Measurements from ENCODE around the gene GRIA2. TPM values are rescaled to one million over a fixed set of nuclear protein-coding genes. Genes with fewer than 3 reads are reported as not detected.

Gene GRIA2
- polyA plus RNA-seq, 1 of the 3 experiments (the other 2 are of a cell fraction), result 0.16 TPM

GRCh38 chr4:157226601-157227000 is 6.1 kb downstream of the GRIA2 start:
- H3K9ac ChIP-seq, result no peak overlapping the region
- H3K4me2 ChIP-seq, result no peak overlapping the region
- TF ChIP-seq YY1 (IDR thresholded peaks at IDR 0.05; ENCODE audit: low read depth), result no peak
- no peak for TF ChIP-seq RFX5 (IDR thresholded peaks at IDR 0.05; ENCODE audit: low read length)
- TF ChIP-seq FOXJ3 (CRISPR knock-in tag; IDR thresholded peaks at IDR 0.05), result no peak
- TF ChIP-seq CTCF (IDR thresholded peaks at IDR 0.05), result no peak
- no peak for TF ChIP-seq ELF1 (IDR thresholded peaks at IDR 0.05)
- TF ChIP-seq USF1 (IDR thresholded peaks at IDR 0.05; ENCODE audit: borderline replicate concordance, low read depth), result no peak
- H3K36me3 ChIP-seq (replicated peaks in 1 of 2; ENCODE audit: control insufficient read depth in 1 of 2, insufficient read depth in 2 of 2, low read length in 1 of 2), result no peaks in the 10 kb centered on the region
- WGBS (ENCODE audit: low lambda C conversion rate), result 90% methylated on average over 3 of the region's 3 CpGs
- POLR2A ChIA-PET, result no interaction called here
- H3K9me2 ChIP-seq, result 0 out of 2 replicates have a peak, but pooled peaks cover 3% of the 10 kb centered on the region
- no peaks in the 10 kb centered on the region for H3K9me3 ChIP-seq
- H3F3A ChIP-seq (replicated peaks; ENCODE audit: insufficient read depth), result no peaks in the 10 kb centered on the region
- no peak for DNase-seq
- H3K4me3 ChIP-seq (ENCODE audit: low read depth in 2 of 2, low read length in 1 of 2), result no peak overlapping the region
- H3K27ac ChIP-seq (ENCODE audit: low read depth in 2 of 2, low read length in 1 of 2), result no peak overlapping the region
- peaks cover 16% of the 10 kb centered on the region for H3K27me3 ChIP-seq (ENCODE audit: insufficient read depth)
- no peaks in the 10 kb centered on the region for H3K79me2 ChIP-seq (ENCODE audit: insufficient read depth)
- H4K20me1 ChIP-seq (ENCODE audit: insufficient read depth), result no peaks in the 10 kb centered on the region
- H2AFZ ChIP-seq (ENCODE audit: low read depth), result no peak overlapping the region
- peaks cover 0 to 2% of the 10 kb centered on the region in 2 experiments; a peak in 2 of 4 replicates for H3K4me1 ChIP-seq (ENCODE audit: control insufficient read depth in 1 of 2, insufficient read depth in 2 of 2, low read depth in 1 of 2, low read length in 1 of 2)
- CTCF ChIA-PET, result interaction anchor here (4.6 kb wide), 1 partner anchor 753 kb away, joined by 24 read pairs; no protein-coding TSS in a partner anchor

GRCh38 chr4:157231525-157231924 is 11.0 kb downstream of the GRIA2 start:
- Histone ChIP-seq H2AFZ (ENCODE audit: low read depth) (no peak overlapping the region), H3K27ac (ENCODE audit: low read depth in 2 of 2, low read length in 1 of 2) (no peak overlapping the region), H3K9me3 (no peaks in the 10 kb centered on the region), H3K4me3 (ENCODE audit: low read depth in 2 of 2, low read length in 1 of 2) (no peak overlapping the region), H3K79me2 (ENCODE audit: insufficient read depth) (no peaks in the 10 kb centered on the region), H3K27me3 (ENCODE audit: insufficient read depth) (no peaks in the 10 kb centered on the region), H4K20me1 (ENCODE audit: insufficient read depth) (no peaks in the 10 kb centered on the region), H3K4me1 (ENCODE audit: control insufficient read depth in 1 of 2, insufficient read depth in 2 of 2, low read depth in 1 of 2, low read length in 1 of 2) (no peaks in the 10 kb centered on the region; a peak in 1 of 4 replicates), H3K4me2 (no peak overlapping the region), H3K9ac (no peak overlapping the region), H3K36me3 (replicated peaks in 1 of 2; ENCODE audit: control insufficient read depth in 1 of 2, insufficient read depth in 2 of 2, low read length in 1 of 2) (no peaks in the 10 kb centered on the region), H3K9me2 (0 out of 2 replicates have a peak, but pooled peaks cover 3% of the 10 kb centered on the region), H3F3A (replicated peaks; ENCODE audit: insufficient read depth) (no peaks in the 10 kb centered on the region)
- ChIA-PET POLR2A (no interaction called here), CTCF (no interaction called here)
- no peak for DNase-seq
- 54% methylated on average over 2 of the region's 2 CpGs for WGBS (ENCODE audit: low lambda C conversion rate)
- TF ChIP-seq USF2 (IDR thresholded peaks at IDR 0.05; ENCODE audit: borderline replicate concordance, low read depth, low read length), result no peak
- no peak for TF ChIP-seq PBX3 (IDR thresholded peaks at IDR 0.05)
- no peak for TF ChIP-seq ELF1 (IDR thresholded peaks at IDR 0.05)
- TF ChIP-seq RXRA (IDR thresholded peaks at IDR 0.05; ENCODE audit: borderline replicate concordance, low read depth), result no peak
- TF ChIP-seq USF1 (IDR thresholded peaks at IDR 0.05; ENCODE audit: borderline replicate concordance, low read depth), result no peak
- TF ChIP-seq YY1 (IDR thresholded peaks at IDR 0.05; ENCODE audit: low read depth), result no peak
- no peak for TF ChIP-seq FOXJ3 (CRISPR knock-in tag; IDR thresholded peaks at IDR 0.05)
- TF ChIP-seq TEAD4 (IDR thresholded peaks at IDR 0.05; ENCODE audit: borderline replicate concordance, insufficient read depth), result no peak
- TF ChIP-seq RFX5 (IDR thresholded peaks at IDR 0.05; ENCODE audit: low read length), result no peak
- TF ChIP-seq MXI1 (IDR thresholded peaks at IDR 0.05; ENCODE audit: low read depth, low read length), result no peak
- no peak for TF ChIP-seq SIN3A (IDR thresholded peaks at IDR 0.05; ENCODE audit: borderline replicate concordance, low read depth, low read length)
- TF ChIP-seq REST (IDR thresholded peaks at IDR 0.05; ENCODE audit: low read depth, low read length), result no peak
- TF ChIP-seq NRF1 (IDR thresholded peaks at IDR 0.05; ENCODE audit: low read depth, low read length), result no peak
